ENCODE data around the gene WDFY2. TPM values are rescaled to one million over a fixed set of nuclear protein-coding genes. Genes with fewer than 3 reads are reported as not detected.

WDFY2 gene
- total and polyA plus RNA-seq, 10 of the 15 experiments (the other 5 are each of a cell fraction or from before 2014, with no cell fraction given) = 2.1 to 13.0 (median 8.1) TPM

DNA sequence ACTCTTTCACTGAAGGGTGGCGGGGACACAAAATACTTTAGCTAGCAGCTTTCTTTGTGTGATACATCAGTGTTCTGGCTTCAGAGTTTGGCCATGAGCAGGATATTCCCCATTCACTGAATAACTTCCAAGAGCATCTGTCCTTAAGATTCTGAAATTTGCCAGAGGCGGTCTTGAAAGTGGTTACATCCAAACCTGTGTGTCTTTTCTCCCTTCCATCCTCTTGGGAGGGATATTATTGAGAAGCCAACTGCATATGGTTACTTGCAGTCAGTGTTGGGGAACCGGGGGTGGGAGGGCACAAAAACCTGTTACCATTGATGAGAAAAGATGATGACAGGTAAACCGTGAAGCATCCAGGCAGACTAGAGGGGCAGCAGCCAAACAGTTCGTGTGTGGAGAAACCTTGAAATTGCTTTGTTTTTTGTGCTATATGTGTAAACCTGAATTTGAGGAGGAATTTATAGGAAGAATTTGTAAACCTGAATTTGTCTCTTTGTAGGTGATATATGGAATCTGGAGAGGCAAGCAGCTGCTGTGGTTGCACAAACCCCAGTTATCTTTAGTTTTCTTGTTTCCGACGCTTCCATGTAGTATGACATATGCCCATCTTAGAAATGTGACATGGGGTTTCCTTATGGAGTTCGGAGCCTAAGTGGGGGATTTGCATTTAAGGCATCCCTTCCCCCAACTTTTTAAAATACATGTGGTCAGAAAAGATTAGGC, 104.8 kb downstream of the WDFY2 start:
- POLR2A ChIA-PET = no interaction called here
- RAD21 ChIA-PET (ENCODE audit: unreplicated experiment) = interaction anchor here (0.7 to 1.7 kb wide), 6 partner anchors 14 to 103 kb away, joined by 3 to 8 read pairs (median 4); no protein-coding TSS in a partner anchor
- no peaks in the 10 kb centered on the region for H3K27me3 ChIP-seq (replicated peaks in 1 of 2; ENCODE audit: control insufficient read depth in 2 of 2, insufficient read depth in 2 of 2, low read length in 1 of 2)
- no peak overlapping the region for H3K9ac ChIP-seq (ENCODE audit: control insufficient read depth, insufficient read depth, low read length)
- in situ Hi-C loops (cut with MboI) (no loop called here), intact Hi-C loops (cut with micrococcal nuclease; ENCODE audit: unreplicated experiment) (no loop called here)
- FAIRE-seq (no peak), DNase-seq (ENCODE audit: low read depth, low spot score) (no peak), ATAC-seq (peak; percentile 74)
- no peak for TF ChIP-seq STAT1 (conservative IDR thresholded peaks at IDR 0.05)
- TF ChIP-seq, protein P1, sequence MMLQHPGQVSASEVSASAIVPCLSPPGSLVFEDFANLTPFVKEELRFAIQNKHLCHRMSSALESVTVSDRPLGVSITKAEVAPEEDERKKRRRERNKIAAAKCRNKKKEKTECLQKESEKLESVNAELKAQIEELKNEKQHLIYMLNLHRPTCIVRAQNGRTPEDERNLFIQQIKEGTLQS (IDR thresholded peaks at IDR 0.05; ENCODE audit: borderline replicate concordance, extremely low read depth, low read depth, low read length) = no peak
- TF ChIP-seq IKZF1 (conservative IDR thresholded peaks at IDR 0.05) = 0 out of 2 replicates have a peak, but pooled peaks have one; percentile 17
- TF ChIP-seq TCF12 (IDR thresholded peaks at IDR 0.05; ENCODE audit: low read depth, low read length) = no peak
- no peak for TF ChIP-seq ZBED1 (IDR thresholded peaks at IDR 0.05; ENCODE audit: borderline replicate concordance)
- TF ChIP-seq SRF (IDR thresholded peaks at IDR 0.05; ENCODE audit: low read depth in 2 of 2, low read length in 2 of 2) = no peak
- 0 out of 4 replicates have a peak, but pooled peaks of 1 of the 2 experiments have one; percentile 16 for TF ChIP-seq IKZF2 (IDR thresholded peaks at IDR 0.05)
- 71% methylated on average over 8 of the region's 8 CpGs for WGBS (ENCODE audit: insufficient coverage, insufficient replicate concordance, low lambda C conversion rate, missing lambda C conversion rate)
- peak overlapping the region; percentile 56 for H3K27ac ChIP-seq (ENCODE audit: control insufficient read depth, insufficient read depth)
- peaks cover 9% of the 10 kb centered on the region for H3K4me1 ChIP-seq (ENCODE audit: control insufficient read depth, insufficient read depth, low read length)
- BruUV-seq (replicated peaks) = no TSS peak
- no peaks in the 10 kb centered on the region for H3K36me3 ChIP-seq (ENCODE audit: control insufficient read depth in 2 of 2, insufficient read depth in 2 of 2, low read length in 1 of 2)
- H4K20me1 ChIP-seq (ENCODE audit: control insufficient read depth, insufficient read depth) = no peaks in the 10 kb centered on the region
- CTCF ChIA-PET = interaction anchor here (0.9 to 1.6 kb wide), 2 partner anchors 103 to 235 kb away, joined by 3 read pairs; no protein-coding TSS in a partner anchor
- H3K9me3 ChIP-seq (replicated peaks; ENCODE audit: control insufficient read depth, insufficient read depth, low read length) = no peaks in the 10 kb centered on the region
- SMC1A ChIA-PET (ENCODE audit: uncharacterized antibody, unreplicated experiment) = interaction anchor here (0.9 to 3.0 kb wide), 5 partner anchors 9 to 75 kb away, joined by 3 to 12 read pairs (median 5); no protein-coding TSS in a partner anchor
- H3K4me3 ChIP-seq = no peak overlapping the region
- no peaks in the 10 kb centered on the region for H3K79me2 ChIP-seq (ENCODE audit: control insufficient read depth, insufficient read depth, low read length)
- H2AFZ ChIP-seq (ENCODE audit: control insufficient read depth, low read depth, low read length) = no peak overlapping the region
- H3K4me2 ChIP-seq (ENCODE audit: control insufficient read depth, insufficient read depth) = peak overlapping the region; percentile 63

Measured in GM12878 (cell line).